Stimulated activated CD8-positive, alpha-beta memory T cell treated with anti-CD3 and anti-CD28 coated beads, Interleukin-12 subunit alpha, Interleukin-12 subunit beta, amount 100 ng/mL, for 24 hours (primary cell): ENCODE data around the gene AIG1.
"Not testable (repeated sequence)": the region's sequence is repeated elsewhere in the genome, so short reads cannot be mapped to it uniquely, and the experiment has no call there.

Experiments used
- DNase-seq: peaks from one replicate; pipeline ENCODE4 v3.0.0-alpha.2; 2020; ENCODE audit errors: extremely low read depth

Gene AIG1, protein sequence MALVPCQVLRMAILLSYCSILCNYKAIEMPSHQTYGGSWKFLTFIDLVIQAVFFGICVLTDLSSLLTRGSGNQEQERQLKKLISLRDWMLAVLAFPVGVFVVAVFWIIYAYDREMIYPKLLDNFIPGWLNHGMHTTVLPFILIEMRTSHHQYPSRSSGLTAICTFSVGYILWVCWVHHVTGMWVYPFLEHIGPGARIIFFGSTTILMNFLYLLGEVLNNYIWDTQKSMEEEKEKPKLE

DNA sequence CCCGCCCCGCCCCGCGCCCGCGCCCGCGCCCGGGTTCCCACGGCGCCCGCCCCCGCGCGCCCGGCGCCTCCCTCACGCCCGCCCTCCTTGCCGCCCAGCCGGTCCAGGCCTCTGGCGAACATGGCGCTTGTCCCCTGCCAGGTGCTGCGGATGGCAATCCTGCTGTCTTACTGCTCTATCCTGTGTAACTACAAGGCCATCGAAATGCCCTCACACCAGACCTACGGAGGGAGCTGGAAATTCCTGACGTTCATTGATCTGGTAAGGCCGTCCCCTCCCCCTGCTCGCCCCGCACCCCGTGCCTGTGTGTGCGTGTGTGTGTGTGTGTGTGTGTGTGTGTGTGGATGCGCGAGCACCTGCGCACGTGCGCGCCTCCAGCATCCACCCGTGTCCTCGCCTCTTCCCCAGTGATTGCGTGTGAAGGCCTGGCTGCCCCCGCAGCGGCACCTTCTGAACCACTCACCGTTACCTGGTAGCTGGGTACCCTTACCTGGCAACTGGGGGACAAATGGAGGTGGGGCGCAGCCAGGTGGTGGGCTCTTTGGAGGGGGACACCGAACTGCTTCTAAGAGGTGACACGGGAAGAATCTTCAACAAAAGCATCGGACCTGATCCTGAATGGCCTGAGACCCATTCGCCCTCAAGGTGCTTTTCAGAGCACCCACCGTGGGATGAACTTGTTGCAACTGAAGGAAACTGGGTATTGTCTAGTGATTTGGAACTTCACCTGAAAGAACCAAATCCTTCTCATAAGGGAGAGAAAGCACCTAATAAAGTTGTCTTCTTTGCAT lies at the start of gene AIG1:
AIG1 (plus strand) TSS at position 84 of the 791 bp plus-strand sequence; CDS start at position 121, 37 bp downstream.
- DNase-seq = no peak

- no peak for DNase-seq
Observed at GRCh38 chr6:143014764-143015163, 45.9 kb upstream of the AIG1 start.

- no peak for DNase-seq
Observed at GRCh38 chr6:143015300-143015706, 45.4 kb upstream of the AIG1 start.

DNA sequence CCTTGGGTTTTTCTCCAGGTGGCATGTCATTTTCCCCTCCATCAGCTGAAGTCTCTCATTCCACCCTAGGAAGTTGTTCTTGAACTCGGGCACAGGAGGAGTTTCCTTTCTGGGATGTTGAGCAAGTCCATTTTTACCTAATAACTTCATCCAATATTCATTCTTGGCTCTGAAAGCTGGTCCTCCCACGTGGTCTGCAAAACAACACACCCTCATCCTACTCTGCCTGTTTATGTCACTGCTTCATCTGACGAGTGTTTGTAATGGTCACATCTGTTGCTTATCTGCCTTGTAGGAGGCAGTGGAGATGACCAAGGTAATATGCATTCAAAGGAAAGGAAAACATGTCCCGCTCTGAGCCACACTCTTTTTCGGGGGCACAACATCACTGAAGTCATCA lies 41.7 kb upstream of the AIG1 start:
- DNase-seq = no peak

- not testable (repeated sequence) for DNase-seq
Observed at GRCh38 chr6:143020862-143021261, 39.8 kb upstream of the AIG1 start.

GRCh38 chr6:143021543-143021942 lies 39.1 kb upstream of the AIG1 start:
- DNase-seq = no peak

DNA sequence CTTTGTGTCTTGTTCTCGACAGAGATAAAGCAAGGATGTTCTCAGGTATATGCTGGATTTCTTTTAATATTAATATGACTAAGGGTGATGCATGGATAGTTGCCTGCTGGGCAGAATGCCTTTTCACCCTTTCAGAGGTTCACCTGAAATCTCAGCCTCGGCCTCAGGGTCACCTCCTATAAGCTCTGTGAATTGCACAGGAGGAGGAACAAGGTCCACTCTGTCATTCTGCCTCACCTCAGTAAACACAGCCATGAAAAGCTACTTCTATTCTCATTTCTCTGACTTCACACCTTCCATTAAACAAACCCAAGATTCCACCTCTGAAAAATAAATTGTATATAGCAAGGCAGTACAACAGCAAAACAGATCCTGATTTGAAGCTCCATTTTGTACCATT lies 38.1 kb upstream of the AIG1 start:
- no peak for DNase-seq

GRCh38 chr6:143023695-143024094 lies 37.0 kb upstream of the AIG1 start:
- no peak for DNase-seq

GRCh38 chr6:143024977-143025376 lies 35.7 kb upstream of the AIG1 start:
- no peak for DNase-seq

GRCh38 chr6:143026696-143027449 lies 33.8 kb upstream of the AIG1 start:
- no peak for DNase-seq

DNA sequence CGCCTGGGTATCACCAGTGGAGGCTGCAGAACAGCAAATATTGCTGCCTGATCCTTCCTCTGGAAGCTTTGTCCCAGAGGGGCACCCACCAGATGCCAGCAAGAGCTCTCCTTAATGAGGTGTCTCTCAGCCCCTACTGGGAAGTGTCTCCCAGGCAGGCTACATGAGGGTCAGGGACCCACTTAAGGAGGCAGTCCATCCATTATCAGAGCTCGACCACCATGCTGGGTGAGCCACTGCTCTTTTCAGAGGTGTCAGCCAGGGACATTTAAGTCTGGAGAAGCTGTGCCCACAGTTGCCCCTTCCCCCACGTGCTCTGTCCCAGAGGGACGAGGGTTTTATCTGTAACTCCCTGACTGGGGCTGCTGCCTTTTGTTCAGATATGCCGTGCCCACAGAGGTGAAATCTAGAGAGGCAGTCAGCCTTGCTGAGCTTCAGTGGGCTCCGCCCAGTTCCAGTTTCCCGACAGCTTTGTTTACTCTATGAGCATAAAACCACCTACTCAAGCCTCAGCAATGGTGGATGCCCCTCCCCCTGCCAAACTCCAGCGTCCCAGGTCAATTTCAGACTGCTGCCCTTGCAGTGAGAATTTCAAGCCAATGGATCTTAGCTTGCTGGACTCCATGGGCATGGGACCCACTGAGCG lies 25.9 kb upstream of the AIG1 start:
- no peak for DNase-seq

GRCh38 chr6:143037470-143037869 lies 23.2 kb upstream of the AIG1 start:
- DNase-seq = no peak

DNA sequence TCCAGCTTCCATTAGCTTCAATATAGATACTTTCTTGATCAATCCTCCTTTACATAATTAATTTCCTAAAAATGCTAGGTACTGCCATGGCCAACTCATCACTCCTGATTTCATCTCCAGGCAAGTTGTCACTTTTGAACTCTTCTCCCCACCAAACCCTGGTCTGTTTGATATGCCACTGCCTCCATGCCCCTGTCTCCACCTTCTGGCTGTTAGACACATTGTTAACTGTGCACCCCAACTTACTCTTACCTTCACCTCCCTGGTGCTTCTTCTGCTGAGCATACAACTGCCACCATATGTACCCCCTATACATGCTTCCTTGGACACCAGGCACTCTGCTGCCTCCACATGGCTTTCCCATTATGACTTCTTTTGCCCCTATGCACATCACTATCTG lies 21.9 kb upstream of the AIG1 start:
- DNase-seq = no peak

- DNase-seq = no peak
Observed at GRCh38 chr6:143039548-143039947, 21.1 kb upstream of the AIG1 start.

DNA sequence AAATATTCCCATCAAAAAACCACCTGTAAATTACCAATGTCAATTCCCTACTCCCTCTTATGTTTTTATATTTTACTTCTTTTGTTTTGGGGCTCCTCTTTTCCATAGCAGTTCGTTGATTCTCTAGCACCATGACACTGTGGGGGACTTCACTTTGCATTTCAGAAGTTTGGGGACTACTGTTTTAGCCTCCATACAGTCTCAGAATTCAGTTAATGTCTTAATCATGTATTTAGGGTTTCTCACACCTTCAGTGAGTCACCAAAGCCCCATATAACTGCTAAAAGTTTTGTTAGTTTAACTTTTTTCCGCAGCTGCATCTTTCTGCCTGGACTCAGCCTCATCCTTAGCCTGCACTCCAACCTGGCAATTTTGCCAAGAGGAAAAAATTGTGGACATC lies 20.7 kb upstream of the AIG1 start:
- DNase-seq = no peak

GRCh38 chr6:143044345-143044744 lies 16.3 kb upstream of the AIG1 start:
- not testable (repeated sequence) for DNase-seq

GRCh38 chr6:143049611-143050010 lies 11.1 kb upstream of the AIG1 start:
- no peak for DNase-seq

DNA sequence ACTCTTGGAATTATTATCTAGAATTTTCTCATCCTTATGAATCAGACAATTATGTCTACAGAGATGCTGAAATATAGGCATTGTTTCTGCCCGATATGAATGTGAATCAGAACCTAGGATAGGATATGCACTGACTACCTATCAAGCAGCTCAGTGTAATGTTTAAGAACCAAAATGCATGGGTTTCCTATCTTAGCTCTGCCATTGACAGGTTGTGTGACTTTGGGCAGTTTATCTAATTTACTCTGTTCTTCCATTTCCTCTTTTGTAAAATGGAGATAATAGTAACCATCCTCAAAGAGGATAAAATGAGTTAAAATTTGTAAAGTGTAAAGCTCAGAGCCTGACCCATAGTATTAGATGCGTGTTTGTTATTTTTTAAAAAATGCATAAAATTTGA lies 10.2 kb upstream of the AIG1 start:
- no peak for DNase-seq

- DNase-seq = no peak
Observed at GRCh38 chr6:143052282-143052681, 8.4 kb upstream of the AIG1 start.

DNA sequence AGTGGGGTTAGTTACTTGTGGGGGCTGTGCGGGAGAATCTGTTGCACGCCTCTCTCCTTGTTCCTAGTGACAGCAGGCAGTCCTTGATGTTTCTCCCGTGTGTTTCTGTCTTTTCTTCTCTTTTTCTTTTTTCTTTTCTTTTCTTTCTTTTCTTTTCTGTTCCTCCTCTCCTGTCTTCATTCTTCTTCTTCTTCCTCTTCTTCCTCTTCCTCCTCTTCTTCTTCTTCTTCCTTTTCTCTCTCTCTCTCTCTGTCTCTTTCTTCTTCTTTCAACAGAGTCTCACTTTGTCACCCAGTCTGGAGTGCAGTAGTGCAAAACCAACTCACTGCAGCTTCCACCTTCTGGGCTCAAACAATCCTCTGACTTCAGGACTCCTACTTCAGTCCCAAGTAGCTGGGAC lies 6.8 kb upstream of the AIG1 start:
- no peak for DNase-seq

DNA sequence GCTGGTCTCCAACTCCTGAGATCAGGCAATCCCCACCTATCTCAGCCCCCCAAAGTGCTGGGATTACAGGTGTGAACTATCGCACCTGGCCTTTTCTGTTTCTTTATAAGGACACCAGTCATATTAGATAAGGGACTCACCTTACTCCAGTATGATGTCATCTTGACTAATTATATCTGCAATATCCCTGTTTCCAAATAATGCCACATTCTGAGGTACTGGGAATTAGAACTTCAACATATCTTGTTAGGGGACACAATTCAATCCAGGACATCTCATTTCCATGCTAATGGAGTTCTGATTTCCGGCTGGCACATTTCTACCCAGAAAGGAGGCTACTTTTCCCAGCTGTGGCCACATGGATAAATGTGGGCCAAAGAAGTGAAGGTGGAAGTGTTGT lies 6.4 kb upstream of the AIG1 start:
- DNase-seq = no peak

GRCh38 chr6:143055213-143055612 lies 5.5 kb upstream of the AIG1 start:
- DNase-seq = no peak
